RPMI8226 (cell line): ENCODE data around the gene UST.
"Not testable (repeated sequence)": the region's sequence is repeated elsewhere in the genome, so short reads cannot be mapped to it uniquely, and the experiment has no call there.

Experiments used
- DNase-seq: peaks from one replicate; pipeline ENCODE4 v3.0.0-alpha.2; 2015

The UST gene

GRCh38 chr6:148845464-148845863, 98.6 kb downstream of the UST start:
- no peak for DNase-seq

- DNase-seq = no peak
Observed at GRCh38 chr6:148846778-148847761, 100.2 kb downstream of the UST start.

- DNase-seq = no peak
Observed at GRCh38 chr6:148848915-148849314, 102.1 kb downstream of the UST start.

- DNase-seq = not testable (repeated sequence)
Observed at GRCh38 chr6:148849449-148849848, 102.6 kb downstream of the UST start.

- no peak for DNase-seq
Observed at GRCh38 chr6:148850964-148851363, 104.1 kb downstream of the UST start.

- DNase-seq = no peak
Observed at GRCh38 chr6:148851683-148852556, 105.1 kb downstream of the UST start.

GRCh38 chr6:148852688-148853087, 105.9 kb downstream of the UST start:
- DNase-seq = no peak

- not testable (repeated sequence) for DNase-seq
Observed at GRCh38 chr6:148853113-148853512, 106.3 kb downstream of the UST start.

GRCh38 chr6:148854096-148854495, 107.3 kb downstream of the UST start:
- peak; percentile 41 for DNase-seq

GRCh38 chr6:148854992-148855391, 108.2 kb downstream of the UST start:
- DNase-seq = no peak

- DNase-seq = no peak
Observed at GRCh38 chr6:148855744-148856143, 108.9 kb downstream of the UST start.

- DNase-seq = no peak
Observed at GRCh38 chr6:148857798-148858390, 111.1 kb downstream of the UST start.

GRCh38 chr6:148864132-148864531, 117.3 kb downstream of the UST start:
- not testable (repeated sequence) for DNase-seq

- peak; percentile 38 for DNase-seq
Observed at GRCh38 chr6:148864941-148865340, 118.1 kb downstream of the UST start.

GRCh38 chr6:148866657-148867268, 119.9 kb downstream of the UST start:
- peak; percentile 45 for DNase-seq

GRCh38 chr6:148867862-148868261, 121.0 kb downstream of the UST start:
- no peak for DNase-seq

GRCh38 chr6:148868314-148868713, 121.5 kb downstream of the UST start:
- no peak for DNase-seq

GRCh38 chr6:148868901-148869300, 122.1 kb downstream of the UST start:
- DNase-seq = no peak

GRCh38 chr6:148869585-148869984, 122.8 kb downstream of the UST start:
- DNase-seq = no peak

GRCh38 chr6:148873154-148873553, 126.3 kb downstream of the UST start:
- no peak for DNase-seq

GRCh38 chr6:148873868-148874267, 127.0 kb downstream of the UST start:
- no peak for DNase-seq

- peak; percentile 64 for DNase-seq
Observed at GRCh38 chr6:148874698-148875293, 128.0 kb downstream of the UST start.
